Head of caudate nucleus (tissue), 42 donors: ENCODE data around the gene BHLHE41.

Experiments used
- DNase-seq, 42 donors: peaks; one replicate each; pipeline versions ENCODE4 v3.0.0 to v3.0.0-alpha.2; 2020 to 2021; ENCODE audit warnings: mixed read lengths in 7 of 42
- intact Hi-C: fragments of 100-400 bp; cut with DNase I; formaldehyde crosslinking; loops from one replicate; pipeline ENCODE4 v1.15.0; 2022

Gene BHLHE41

GRCh38 chr12:26097046-26097878 lies 27.6 kb downstream of the BHLHE41 start:
- DNase-seq, result peak; percentile 62 to 91 (median 82)
- intact Hi-C loops, result no loop called here

GRCh38 chr12:26096036-26096435 lies 28.8 kb downstream of the BHLHE41 start:
- intact Hi-C loops, result no loop called here

GRCh38 chr12:26095186-26095585 lies 29.7 kb downstream of the BHLHE41 start:
- DNase-seq, result no peak
- intact Hi-C loops, result no loop called here

More at GRCh38 chr12:26096036-26096435, 28.8 kb downstream of the BHLHE41 start:
- DNase-seq, result no peak

GRCh38 chr12:26092346-26093105 lies 32.3 kb downstream of the BHLHE41 start:
- intact Hi-C loops, result no loop called here
- DNase-seq, result no peak

GRCh38 chr12:26091822-26092221 lies 33.0 kb downstream of the BHLHE41 start:
- peak in 25 of 42 donors; percentile 14 to 69 (median 39) for DNase-seq
- intact Hi-C loops, result no loop called here

GRCh38 chr12:26090836-26091510 lies 33.9 kb downstream of the BHLHE41 start:
- intact Hi-C loops, result no loop called here
- no peak for DNase-seq

GRCh38 chr12:26088998-26089397 lies 35.8 kb downstream of the BHLHE41 start:
- intact Hi-C loops, result no loop called here
- DNase-seq, result no peak

- DNase-seq, result no peak
- intact Hi-C loops, result no loop called here
These were observed 37.9 kb downstream of the BHLHE41 start for GRCh38 chr12:26086936-26087335.

- no peak for DNase-seq
- intact Hi-C loops, result no loop called here
These were observed 43.9 kb downstream of the BHLHE41 start for GRCh38 chr12:26080911-26081310.

- intact Hi-C loops, result no loop called here
- DNase-seq, result no peak
These were observed 46.7 kb downstream of the BHLHE41 start for GRCh38 chr12:26077915-26078702.
